ENCODE results near the gene EPHB1. TPM values are rescaled to one million over a fixed set of nuclear protein-coding genes. Genes with fewer than 3 reads are reported as not detected.

Gene EPHB1
- total RNA-seq, 1 donor from 2014 or later, result 1.3 TPM

- no peak overlapping the region for H3K27ac Mint-ChIP-seq
- H3K36me3 Mint-ChIP-seq, result no peaks in the 10 kb centered on the region
- no peaks in the 10 kb centered on the region for H3K9me3 Mint-ChIP-seq
- H3K27me3 Mint-ChIP-seq (ENCODE audit: low read depth), result peaks cover 89% of the 10 kb centered on the region
- no peak overlapping the region for H3K4me3 Mint-ChIP-seq
- no peak for TF ChIP-seq CTCF (IDR thresholded peaks at IDR 0.05; ENCODE audit: unreplicated experiment)
- peaks cover 3% of the 10 kb centered on the region for H3K4me1 Mint-ChIP-seq
- no peak for DNase-seq (ENCODE audit: low spot score in 2 of 2, unreplicated experiment in 2 of 2)
Measured at GRCh38 chr3:134801204-134801958, 6.3 kb downstream of the EPHB1 start.

- DNase-seq (ENCODE audit: low spot score in 2 of 2, unreplicated experiment in 2 of 2), result no peak
- Mint-ChIP-seq H3K4me1 (no peaks in the 10 kb centered on the region), H3K27me3 (ENCODE audit: low read depth) (peaks cover 85% of the 10 kb centered on the region), H3K4me3 (no peak overlapping the region), H3K9me3 (no peaks in the 10 kb centered on the region), H3K36me3 (no peaks in the 10 kb centered on the region), H3K27ac (no peak overlapping the region)
- TF ChIP-seq CTCF (IDR thresholded peaks at IDR 0.05; ENCODE audit: unreplicated experiment), result no peak
Measured at GRCh38 chr3:134802428-134803050, 7.5 kb downstream of the EPHB1 start.

GRCh38 chr3:134803051-134803505, 8.0 kb downstream of the EPHB1 start:
- Mint-ChIP-seq H3K27ac (no peak overlapping the region), H3K4me1 (no peaks in the 10 kb centered on the region), H3K27me3 (ENCODE audit: low read depth) (peaks cover 83% of the 10 kb centered on the region), H3K36me3 (no peaks in the 10 kb centered on the region), H3K4me3 (no peak overlapping the region), H3K9me3 (no peaks in the 10 kb centered on the region)
- TF ChIP-seq CTCF (IDR thresholded peaks at IDR 0.05; ENCODE audit: unreplicated experiment), result no peak
- no peak for DNase-seq (ENCODE audit: low spot score in 2 of 2, unreplicated experiment in 2 of 2)

GRCh38 chr3:134803652-134804051, 8.6 kb downstream of the EPHB1 start:
- no peaks in the 10 kb centered on the region for H3K4me1 Mint-ChIP-seq
- no peak for TF ChIP-seq CTCF (IDR thresholded peaks at IDR 0.05; ENCODE audit: unreplicated experiment)
- no peak for DNase-seq (ENCODE audit: low spot score in 2 of 2, unreplicated experiment in 2 of 2)
- H3K36me3 Mint-ChIP-seq, result no peaks in the 10 kb centered on the region
- H3K27me3 Mint-ChIP-seq (ENCODE audit: low read depth), result peaks cover 83% of the 10 kb centered on the region
- H3K9me3 Mint-ChIP-seq, result no peaks in the 10 kb centered on the region
- H3K27ac Mint-ChIP-seq, result no peak overlapping the region
- no peak overlapping the region for H3K4me3 Mint-ChIP-seq

GRCh38 chr3:134804508-134805480, 9.7 kb downstream of the EPHB1 start:
- Mint-ChIP-seq H3K36me3 (no peaks in the 10 kb centered on the region), H3K27ac (no peak overlapping the region), H3K9me3 (no peaks in the 10 kb centered on the region), H3K4me3 (no peak overlapping the region), H3K27me3 (ENCODE audit: low read depth) (peaks cover 81% of the 10 kb centered on the region), H3K4me1 (no peaks in the 10 kb centered on the region)
- no peak for TF ChIP-seq CTCF (IDR thresholded peaks at IDR 0.05; ENCODE audit: unreplicated experiment)
- no peak for DNase-seq (ENCODE audit: low spot score in 2 of 2, unreplicated experiment in 2 of 2)
